Renal pelvis (tissue), 12 donors: Measurements from ENCODE around the gene NUAK1. TPM values are rescaled to one million over a fixed set of nuclear protein-coding genes. Genes with fewer than 3 reads are reported as not detected.
A peak's percentile ranks its signal among the peaks of the same experiment; 100 is the strongest.

Source experiments
- DNase-seq: peaks from one replicate; pipeline ENCODE4 v3.0.0-alpha.2; 2013
- long read RNA-seq, 16 experiments: transcript quantifications; one replicate each; lab custom pipeline, GENCODE V29; 2026
- polyA plus RNA-seq, 3 donors: library from polyadenylated mRNA; unstranded; fragments of 120-200 nt; gene quantifications; one replicate each; pipeline ENCODE4 v1.2.1, GENCODE V29; 2013; ENCODE audit not compliant: insufficient read length in 3 of 3

The NUAK1 gene
- polyA plus RNA-seq = 10 to 100 TPM in 1 of 3 donors, 1 to 10 TPM in 2; 9.7 to 11.9 (median 9.8) TPM
- long read RNA-seq, donor 1, full-length matches to known transcripts = 4 of 4 reads
- long read RNA-seq, donor 1, partial matches to known transcripts = 0 of 4 reads
- long read RNA-seq, donor 1, other reads (novel, unspliced or antisense) = 0 of 4 reads
- long read RNA-seq, donor 2, full-length matches to known transcripts = 1 of 1 reads
- long read RNA-seq, donor 2, partial matches to known transcripts = 0 of 1 reads
- long read RNA-seq, donor 2, other reads (novel, unspliced or antisense) = 0 of 1 reads
- long read RNA-seq, donor 3, full-length matches to known transcripts = 2 of 2 reads
- long read RNA-seq, donor 3, partial matches to known transcripts = 0 of 2 reads
- long read RNA-seq, donor 3, other reads (novel, unspliced or antisense) = 0 of 2 reads
- long read RNA-seq, donor 4, full-length matches to known transcripts = 2 of 13 reads
- long read RNA-seq, donor 4, partial matches to known transcripts = 11 of 13 reads
- long read RNA-seq, donor 4, other reads (novel, unspliced or antisense) = 0 of 13 reads
- long read RNA-seq, donor 5, full-length matches to known transcripts = 2 of 2 reads
- long read RNA-seq, donor 5, partial matches to known transcripts = 0 of 2 reads
- long read RNA-seq, donor 5, other reads (novel, unspliced or antisense) = 0 of 2 reads
- long read RNA-seq, donor 6, full-length matches to known transcripts = 1 of 1 reads
- long read RNA-seq, donor 6, partial matches to known transcripts = 0 of 1 reads
- long read RNA-seq, donor 6, other reads (novel, unspliced or antisense) = 0 of 1 reads
- long read RNA-seq, donor 7, full-length matches to known transcripts = 4 of 4 reads
- long read RNA-seq, donor 7, partial matches to known transcripts = 0 of 4 reads
- long read RNA-seq, donor 7, other reads (novel, unspliced or antisense) = 0 of 4 reads
- long read RNA-seq, donor 8, full-length matches to known transcripts = 1 of 1 reads
- long read RNA-seq, donor 8, partial matches to known transcripts = 0 of 1 reads
- long read RNA-seq, donor 8, other reads (novel, unspliced or antisense) = 0 of 1 reads
- long read RNA-seq, donor 9 = 0 reads
- long read RNA-seq, donor 10, full-length matches to known transcripts = 6 of 6 reads
- long read RNA-seq, donor 10, partial matches to known transcripts = 0 of 6 reads
- long read RNA-seq, donor 10, other reads (novel, unspliced or antisense) = 0 of 6 reads
- long read RNA-seq, donor 11, full-length matches to known transcripts = 4 of 4 reads
- long read RNA-seq, donor 11, partial matches to known transcripts = 0 of 4 reads
- long read RNA-seq, donor 11, other reads (novel, unspliced or antisense) = 0 of 4 reads
- long read RNA-seq, donor 12, full-length matches to known transcripts = 4 of 4 reads
- long read RNA-seq, donor 12, partial matches to known transcripts = 0 of 4 reads
- long read RNA-seq, donor 12, other reads (novel, unspliced or antisense) = 0 of 4 reads
- long read RNA-seq, donor 13, full-length matches to known transcripts = 1 of 1 reads
- long read RNA-seq, donor 13, partial matches to known transcripts = 0 of 1 reads
- long read RNA-seq, donor 13, other reads (novel, unspliced or antisense) = 0 of 1 reads
- long read RNA-seq, donor 14 = 0 reads
- long read RNA-seq, donor 15, full-length matches to known transcripts = 4 of 4 reads
- long read RNA-seq, donor 15, partial matches to known transcripts = 0 of 4 reads
- long read RNA-seq, donor 15, other reads (novel, unspliced or antisense) = 0 of 4 reads
- long read RNA-seq, donor 16, full-length matches to known transcripts = 3 of 3 reads
- long read RNA-seq, donor 16, partial matches to known transcripts = 0 of 3 reads
- long read RNA-seq, donor 16, other reads (novel, unspliced or antisense) = 0 of 3 reads

GRCh38 chr12:106138633-106139421 is at the start of gene NUAK1:
NUAK1 (minus strand) TSS chr12:106138954; CDS start chr12:106138653, 301 bp downstream.
- peak; percentile 84 for DNase-seq

- DNase-seq = no peak
Observed at GRCh38 chr12:106188256-106188655, 49.5 kb upstream of the NUAK1 start.

GRCh38 chr12:106187842-106188241 is 49.1 kb upstream of the NUAK1 start:
- DNase-seq = no peak

- DNase-seq = no peak
Observed at GRCh38 chr12:106187155-106187789, 48.5 kb upstream of the NUAK1 start.

GRCh38 chr12:106183735-106184134 is 45.0 kb upstream of the NUAK1 start:
- no peak for DNase-seq

- DNase-seq = no peak
Observed at GRCh38 chr12:106181401-106182114, 42.8 kb upstream of the NUAK1 start.

GRCh38 chr12:106179086-106179485 is 40.3 kb upstream of the NUAK1 start:
- no peak for DNase-seq

GRCh38 chr12:106178562-106178961 is 39.8 kb upstream of the NUAK1 start:
- DNase-seq = no peak

GRCh38 chr12:106176560-106176959 is 37.8 kb upstream of the NUAK1 start:
- DNase-seq = no peak

- DNase-seq = no peak
Observed at GRCh38 chr12:106174876-106175275, 36.1 kb upstream of the NUAK1 start.

- DNase-seq = no peak
Observed at GRCh38 chr12:106173442-106173841, 34.7 kb upstream of the NUAK1 start.

GRCh38 chr12:106171117-106171750 is 32.5 kb upstream of the NUAK1 start:
- no peak for DNase-seq

- no peak for DNase-seq
Observed at GRCh38 chr12:106170285-106170684, 31.5 kb upstream of the NUAK1 start.

- DNase-seq = no peak
Observed at GRCh38 chr12:106163712-106164111, 25.0 kb upstream of the NUAK1 start.

- no peak for DNase-seq
Observed at GRCh38 chr12:106161491-106161890, 22.7 kb upstream of the NUAK1 start.

- DNase-seq = no peak
Observed at GRCh38 chr12:106160915-106161314, 22.2 kb upstream of the NUAK1 start.

GRCh38 chr12:106157802-106158201 is 19.0 kb upstream of the NUAK1 start:
- DNase-seq = no peak

- DNase-seq = peak; percentile 80
Observed at GRCh38 chr12:106154751-106155273, 16.1 kb upstream of the NUAK1 start.
